ENCODE data around the gene PARM1.
"Not testable (repeated sequence)": the region's sequence is repeated elsewhere in the genome, so short reads cannot be mapped to it uniquely, and the experiment has no call there.

The PARM1 gene

DNA sequence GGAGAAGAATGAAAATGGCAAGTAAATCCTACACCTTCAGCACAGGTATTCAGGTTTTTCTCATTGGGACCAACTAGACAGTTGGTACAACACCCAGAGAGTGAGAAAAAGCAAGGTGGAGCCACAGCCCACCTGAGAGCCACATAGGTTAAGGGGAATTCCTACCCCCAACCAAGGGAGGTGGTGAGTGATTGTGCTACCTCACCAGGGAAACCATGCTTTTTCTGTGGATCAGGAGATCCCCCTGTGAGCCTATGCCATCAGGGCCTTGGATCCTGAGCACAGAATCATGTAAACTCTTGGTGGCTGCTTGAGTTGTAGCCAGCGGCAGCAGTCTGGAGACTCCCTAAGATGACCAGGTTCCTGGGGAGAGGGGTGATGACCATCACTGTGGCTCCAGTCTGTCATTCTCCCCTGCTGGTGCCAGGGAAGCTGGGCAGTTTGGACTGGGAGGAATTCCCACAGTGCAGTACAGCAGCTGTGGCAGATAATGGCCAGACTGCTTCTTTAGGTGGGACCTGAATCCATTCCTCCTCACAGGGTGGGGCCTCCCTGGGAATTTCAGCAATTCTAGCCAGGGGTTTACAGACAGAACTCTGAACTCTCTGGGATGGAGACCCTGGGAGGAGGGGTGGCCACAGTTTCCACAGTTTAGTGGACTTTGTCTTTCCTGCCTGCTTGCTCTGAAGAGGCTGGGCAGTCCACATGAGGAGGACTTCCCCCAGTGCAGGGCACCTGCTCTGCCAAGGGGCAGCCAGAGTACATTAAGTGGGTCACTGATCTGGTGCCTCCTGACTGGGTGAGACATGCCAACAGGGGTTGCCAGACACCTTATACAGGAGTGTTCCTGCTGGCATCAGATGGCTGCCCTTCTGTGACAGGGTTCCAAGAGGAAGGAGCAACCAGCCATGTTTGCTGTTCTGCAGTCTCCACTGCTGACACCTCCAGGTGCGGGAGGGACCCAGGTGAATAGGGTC lies 43.2 kb downstream of the PARM1 start:
- POLR2A ChIA-PET, result no interaction called here
- TF ChIP-seq, protein P1, sequence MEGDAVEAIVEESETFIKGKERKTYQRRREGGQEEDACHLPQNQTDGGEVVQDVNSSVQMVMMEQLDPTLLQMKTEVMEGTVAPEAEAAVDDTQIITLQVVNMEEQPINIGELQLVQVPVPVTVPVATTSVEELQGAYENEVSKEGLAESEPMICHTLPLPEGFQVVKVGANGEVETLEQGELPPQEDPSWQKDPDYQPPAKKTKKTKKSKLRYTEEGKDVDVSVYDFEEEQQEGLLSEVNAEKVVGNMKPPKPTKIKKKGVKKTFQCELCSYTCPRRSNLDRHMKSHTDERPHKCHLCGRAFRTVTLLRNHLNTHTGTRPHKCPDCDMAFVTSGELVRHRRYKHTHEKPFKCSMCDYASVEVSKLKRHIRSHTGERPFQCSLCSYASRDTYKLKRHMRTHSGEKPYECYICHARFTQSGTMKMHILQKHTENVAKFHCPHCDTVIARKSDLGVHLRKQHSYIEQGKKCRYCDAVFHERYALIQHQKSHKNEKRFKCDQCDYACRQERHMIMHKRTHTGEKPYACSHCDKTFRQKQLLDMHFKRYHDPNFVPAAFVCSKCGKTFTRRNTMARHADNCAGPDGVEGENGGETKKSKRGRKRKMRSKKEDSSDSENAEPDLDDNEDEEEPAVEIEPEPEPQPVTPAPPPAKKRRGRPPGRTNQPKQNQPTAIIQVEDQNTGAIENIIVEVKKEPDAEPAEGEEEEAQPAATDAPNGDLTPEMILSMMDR (IDR thresholded peaks at IDR 0.05; ENCODE audit: control extremely low read depth, extremely low read depth, low read depth, missing control alignments), result no peak

DNA sequence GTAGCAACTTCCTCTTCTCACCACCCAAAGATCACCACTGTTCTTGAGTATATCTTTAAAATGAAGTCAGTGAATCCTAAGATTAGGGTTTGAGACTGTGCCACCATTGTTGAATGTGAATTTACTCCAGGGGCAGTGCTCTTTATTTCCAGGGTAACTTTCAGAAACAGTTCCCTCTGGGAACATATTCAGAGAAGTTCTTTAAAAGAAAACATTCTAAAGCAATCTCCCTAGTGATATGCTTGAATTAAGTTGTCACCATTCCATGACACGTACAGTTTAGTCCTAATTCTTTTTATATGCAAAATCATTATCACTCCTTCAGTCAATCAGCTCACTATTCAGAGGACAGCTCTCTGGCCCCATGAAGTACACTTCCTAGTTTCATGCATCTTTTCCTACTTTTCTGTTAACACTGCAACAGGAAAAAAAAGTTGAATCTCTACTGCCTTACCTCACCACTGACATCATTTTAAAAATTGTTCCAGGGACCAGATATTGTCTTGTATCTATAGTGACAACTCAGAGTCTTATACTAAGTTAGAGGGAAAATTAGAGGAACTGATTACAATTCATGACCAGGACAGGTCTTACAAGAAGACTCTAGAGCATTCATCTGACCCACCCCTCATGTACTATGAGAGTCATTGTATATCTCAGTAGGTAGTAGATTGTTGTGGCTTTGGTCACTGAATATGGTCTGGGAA lies 49.8 kb downstream of the PARM1 start:
- no peak for DNase-seq (ENCODE audit: extremely low spot score)
- POLR2A ChIA-PET, result no interaction called here

More for the DNA sequence above, 43.2 kb downstream of the PARM1 start:
- no peak for DNase-seq (ENCODE audit: extremely low spot score)
- CTCF ChIA-PET, result no interaction called here

DNA sequence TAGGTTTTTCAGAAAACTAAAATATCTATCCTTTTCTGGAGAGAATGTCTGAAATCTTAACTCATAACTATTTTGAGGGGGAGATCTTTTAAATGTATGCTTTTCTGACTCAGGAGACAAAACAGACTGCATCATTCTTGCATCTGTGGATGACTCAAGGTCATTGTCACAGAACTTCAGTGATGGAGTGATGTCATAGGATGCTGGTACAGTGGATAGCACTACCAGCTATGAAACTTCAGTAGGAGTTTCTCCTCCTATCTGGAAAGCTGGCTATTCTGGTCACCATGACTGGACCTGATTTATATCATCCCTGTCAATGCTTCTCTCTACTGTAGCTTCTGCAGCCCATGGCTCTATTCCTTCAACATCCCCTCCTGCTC lies 50.3 kb downstream of the PARM1 start:
- DNase-seq (ENCODE audit: extremely low spot score), result no peak
- ChIA-PET CTCF (interaction anchor here (1.4 kb wide), 1 partner anchor 14 kb away, joined by 4 read pairs; no protein-coding TSS in a partner anchor), POLR2A (no interaction called here)
- TF ChIP-seq, protein P1 (IDR thresholded peaks at IDR 0.05; ENCODE audit: control extremely low read depth, extremely low read depth, low read depth, missing control alignments), result no peak

More for the DNA sequence above, 49.8 kb downstream of the PARM1 start:
- TF ChIP-seq, protein P1 (IDR thresholded peaks at IDR 0.05; ENCODE audit: control extremely low read depth, extremely low read depth, low read depth, missing control alignments), result no peak
- CTCF ChIA-PET, result interaction anchor here (1.4 kb wide), 1 partner anchor 13 kb away, joined by 4 read pairs; no protein-coding TSS in a partner anchor

DNA sequence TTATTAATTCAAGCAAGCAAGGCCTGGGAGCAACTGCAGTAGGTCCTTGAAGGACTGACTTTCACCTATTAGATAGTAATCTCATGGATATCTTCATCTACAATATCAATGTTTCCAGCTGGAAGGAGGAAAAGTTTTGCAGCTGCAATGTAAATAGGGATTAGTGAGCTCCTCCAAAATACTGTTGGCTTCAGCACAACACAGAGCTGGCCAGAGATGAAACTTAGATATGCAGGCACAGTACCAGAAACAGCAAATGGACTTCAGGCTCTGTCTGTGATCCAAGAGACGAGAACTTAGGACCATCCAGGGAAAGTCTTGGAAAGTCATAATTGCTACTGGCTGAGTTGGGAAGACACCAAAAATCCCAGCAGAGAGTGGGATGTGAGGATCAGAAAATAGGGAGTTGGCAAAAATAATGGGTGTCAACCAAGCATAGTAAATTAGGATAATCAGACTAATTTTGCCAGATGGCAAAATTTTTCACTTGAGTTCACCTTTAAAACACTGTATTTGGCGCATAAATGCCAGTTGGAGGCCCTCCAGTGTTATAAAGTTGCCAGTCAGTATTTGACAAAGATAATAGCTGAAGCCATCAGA lies 57.5 kb downstream of the PARM1 start:
- ChIA-PET CTCF (interaction anchor here (1.8 kb wide), 1 partner anchor 14 kb away, joined by 6 read pairs; no protein-coding TSS in a partner anchor), POLR2A (no interaction called here)
- no peak for DNase-seq (ENCODE audit: extremely low spot score)
- TF ChIP-seq, protein P1 (IDR thresholded peaks at IDR 0.05; ENCODE audit: control extremely low read depth, extremely low read depth, low read depth, missing control alignments), result no peak

DNA sequence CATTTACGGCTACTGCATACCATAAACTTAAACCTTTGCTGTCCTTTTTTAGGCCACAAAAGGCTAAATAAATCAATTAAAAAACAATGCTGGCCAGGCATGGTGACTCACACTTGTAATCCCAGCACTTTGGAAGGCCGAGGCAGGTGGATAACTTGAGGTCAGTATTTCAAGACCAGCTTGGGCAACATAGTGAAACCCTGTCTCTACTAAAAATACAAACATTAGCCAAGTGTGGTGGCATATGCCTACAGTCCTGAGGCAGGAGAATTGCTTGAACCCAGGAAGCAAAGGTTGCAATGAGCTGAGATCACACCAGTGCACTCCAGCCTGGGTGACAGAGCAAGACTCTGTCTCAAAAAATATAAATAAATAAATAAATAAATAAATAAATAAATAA lies 61.5 kb downstream of the PARM1 start:
- CTCF ChIA-PET, result interaction anchor here (1.0 kb wide), 1 partner anchor 10 kb away, joined by 3 read pairs; no protein-coding TSS in a partner anchor
- POLR2A ChIA-PET; DNase-seq (ENCODE audit: extremely low spot score): not testable (repeated sequence)

DNA sequence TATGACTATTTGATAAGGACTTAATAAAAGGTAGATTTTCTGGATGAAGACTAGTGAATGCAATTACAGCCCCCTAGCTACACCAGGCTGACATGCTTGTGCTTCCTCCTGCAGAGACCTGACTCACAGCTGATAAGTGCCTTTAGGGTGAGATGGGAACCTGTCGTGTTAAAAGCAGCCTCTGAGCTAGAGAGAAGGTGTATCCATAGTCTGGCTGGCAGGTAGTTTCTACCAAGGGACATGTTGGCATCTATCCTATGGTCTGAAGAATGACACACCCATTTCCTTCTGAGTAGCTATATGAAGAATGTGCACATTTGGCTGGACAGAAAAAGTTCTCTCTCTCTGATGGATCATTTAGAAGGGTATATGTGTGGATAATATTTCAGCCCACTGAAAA lies 64.1 kb downstream of the PARM1 start:
- no peak for DNase-seq (ENCODE audit: extremely low spot score)
- ChIA-PET POLR2A (no interaction called here), CTCF (interaction anchor here (0.7 to 1.4 kb wide), 2 partner anchors 13 to 32 kb away, joined by 3 to 6 read pairs; no protein-coding TSS in a partner anchor)
- TF ChIP-seq, protein P1 (IDR thresholded peaks at IDR 0.05; ENCODE audit: control extremely low read depth, extremely low read depth, low read depth, missing control alignments), result no peak
